Islet of Langerhans (tissue), 1 donor: Measurements from ENCODE around the gene C14orf93.
"Not testable (repeated sequence)": the region's sequence is repeated elsewhere in the genome, so short reads cannot be mapped to it uniquely, and the experiment has no call there.

ENCODE experiments used
- FAIRE-seq: peaks from one replicate; lab custom pipeline; 2011; peaks lifted over from hg19 to GRCh38; lab: Jason Lieb, UNC

The C14orf93 gene

DNA sequence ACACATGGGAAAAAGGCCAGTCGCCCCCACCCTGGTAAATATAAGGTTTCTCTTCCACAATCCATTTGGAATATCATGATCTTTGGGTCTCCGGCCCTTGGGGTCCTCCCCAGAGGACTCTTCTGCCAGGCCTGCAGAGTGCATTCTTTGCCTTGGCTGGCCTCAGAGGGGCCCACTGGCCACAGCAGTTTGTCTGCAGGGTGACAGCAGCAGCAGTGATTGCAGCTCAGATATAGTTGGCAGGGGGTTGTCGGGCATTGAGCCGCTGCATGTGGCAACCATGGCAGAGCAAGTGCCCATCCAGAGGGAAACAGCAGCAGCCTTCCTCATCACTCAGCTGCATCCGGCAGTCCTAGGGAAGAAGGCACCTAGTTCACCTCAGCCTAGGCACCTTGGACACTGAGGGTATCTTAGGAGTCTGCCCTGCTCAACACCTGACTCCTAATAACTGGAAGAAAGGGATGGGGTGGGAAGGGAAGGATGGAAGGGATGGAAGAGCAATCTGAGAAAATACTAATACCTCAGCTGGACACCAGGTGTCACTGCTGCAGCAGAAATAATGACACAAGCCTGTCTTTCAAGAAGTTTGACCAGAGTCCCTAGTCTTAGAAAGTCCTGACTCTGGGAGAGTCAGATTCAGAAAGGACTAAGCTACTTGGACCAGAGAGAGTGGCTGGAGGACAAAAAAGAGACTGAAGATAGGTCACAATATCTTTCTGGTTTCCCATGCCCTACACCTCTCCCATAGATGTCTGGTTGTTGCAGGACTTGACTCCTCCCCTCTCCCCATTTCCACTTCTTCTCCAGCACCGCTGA, 36.5 kb downstream of the C14orf93 start:
- FAIRE-seq: peak; percentile 49

DNA sequence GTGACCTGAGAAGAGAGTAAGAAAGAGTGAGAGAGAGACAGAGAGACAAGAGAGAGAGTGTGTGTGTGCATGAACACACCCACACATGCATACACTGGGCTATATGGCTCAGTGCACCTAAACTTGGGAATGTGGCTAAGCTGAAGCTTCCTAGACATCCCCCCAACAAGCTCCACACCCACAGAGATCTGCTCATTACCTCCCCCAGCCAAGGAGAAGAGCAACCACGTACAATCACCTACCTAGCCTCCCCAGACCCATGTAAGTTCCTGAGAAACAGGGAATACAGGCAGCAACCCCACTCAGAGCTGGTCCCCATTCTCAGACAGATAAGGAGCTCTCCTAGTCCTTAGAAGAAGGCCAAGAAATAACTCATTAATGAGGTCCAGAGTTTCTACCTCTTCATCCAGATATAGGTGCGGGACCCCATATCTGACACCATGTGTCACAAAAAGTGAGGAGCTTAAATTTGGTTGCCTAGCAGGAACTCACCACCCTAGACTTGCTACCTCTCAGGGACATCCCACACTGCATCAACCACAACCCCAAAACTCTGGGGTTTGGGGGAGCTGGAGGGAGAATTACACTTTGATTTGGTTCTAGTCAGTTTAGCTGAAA, 37.5 kb downstream of the C14orf93 start:
- no peak for FAIRE-seq

DNA sequence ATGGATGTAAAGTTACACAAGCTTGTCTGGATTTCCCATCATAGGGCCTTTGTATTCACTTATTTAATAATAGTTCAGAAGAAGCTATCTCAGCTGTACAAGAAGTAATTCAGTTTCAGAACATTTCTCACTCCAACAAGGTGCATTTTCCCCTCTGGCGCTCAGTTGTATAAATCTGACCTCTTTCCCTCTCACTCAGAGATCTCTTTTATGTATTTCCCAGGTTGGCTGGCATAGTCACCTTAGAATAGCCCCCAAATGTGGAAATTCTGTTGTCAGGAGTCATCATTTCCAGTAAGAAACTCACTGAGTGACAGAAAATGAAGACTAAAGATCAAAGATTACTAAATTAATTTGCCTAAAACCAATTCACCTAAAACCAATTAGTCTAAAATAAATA, 38.8 kb downstream of the C14orf93 start:
- FAIRE-seq: no peak

DNA sequence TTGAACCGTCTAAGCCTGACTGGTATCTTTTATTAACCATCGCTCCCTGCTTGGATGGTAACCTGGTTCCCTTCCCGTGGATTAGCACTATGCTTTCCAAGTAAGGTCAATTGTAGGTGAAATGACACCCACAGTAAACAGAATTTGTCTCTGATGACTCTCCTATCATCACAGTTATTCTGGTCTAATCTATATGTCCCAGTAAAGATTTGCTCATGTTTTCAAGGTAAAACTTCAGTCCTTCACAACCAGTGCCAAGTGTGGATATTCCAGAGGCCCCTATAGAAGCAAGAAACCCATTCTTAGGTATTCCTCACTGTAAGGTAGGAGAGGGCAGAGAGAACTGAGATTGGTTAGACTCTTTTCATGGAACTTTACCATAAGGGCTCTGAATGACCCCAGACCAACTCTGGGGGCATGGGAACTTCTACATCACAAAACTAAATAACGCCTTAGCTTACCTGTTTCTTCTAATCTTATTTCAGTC, 43.1 kb downstream of the C14orf93 start:
- FAIRE-seq: no peak

DNA sequence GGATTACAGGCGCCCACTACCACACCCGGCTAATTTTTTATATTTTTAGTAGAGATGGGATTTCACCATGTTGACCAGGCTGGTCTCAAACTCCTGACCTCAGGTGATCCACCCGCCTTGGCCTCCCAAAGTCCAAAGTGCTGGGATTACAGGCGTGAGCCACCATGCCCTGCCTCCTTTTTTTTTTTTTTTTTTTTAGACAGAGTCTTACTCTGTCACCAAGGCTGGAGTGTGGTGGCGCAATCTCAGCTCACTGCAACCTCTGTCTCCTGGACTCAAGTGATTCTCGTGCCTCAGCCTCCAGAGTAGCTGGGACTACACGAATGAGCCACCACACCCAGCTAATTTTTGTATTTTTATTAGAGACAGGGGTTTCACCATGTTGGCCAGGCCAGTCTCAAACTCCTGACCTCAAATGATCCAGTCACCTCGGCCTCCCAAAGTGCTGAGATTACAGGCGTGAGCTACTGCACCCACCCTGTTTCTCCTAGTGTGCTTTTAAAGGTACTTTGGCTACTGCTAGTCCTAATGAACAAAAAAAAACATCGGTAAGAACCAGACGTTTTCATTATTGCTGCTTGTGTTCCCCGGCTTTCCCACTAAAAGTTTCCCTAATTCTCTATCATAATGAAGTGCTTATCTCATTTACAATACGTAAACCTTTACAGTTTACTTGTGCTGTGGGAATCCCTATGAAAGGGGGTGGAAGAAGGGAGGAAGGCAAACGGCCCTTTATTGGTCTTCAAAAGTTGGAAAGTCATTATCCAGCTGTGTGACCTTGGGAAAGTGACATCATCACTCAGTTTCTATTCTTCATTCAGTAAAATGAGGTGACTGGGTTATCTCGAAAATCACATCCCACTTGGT, 43.8 kb downstream of the C14orf93 start:
- FAIRE-seq: not testable (repeated sequence)

DNA sequence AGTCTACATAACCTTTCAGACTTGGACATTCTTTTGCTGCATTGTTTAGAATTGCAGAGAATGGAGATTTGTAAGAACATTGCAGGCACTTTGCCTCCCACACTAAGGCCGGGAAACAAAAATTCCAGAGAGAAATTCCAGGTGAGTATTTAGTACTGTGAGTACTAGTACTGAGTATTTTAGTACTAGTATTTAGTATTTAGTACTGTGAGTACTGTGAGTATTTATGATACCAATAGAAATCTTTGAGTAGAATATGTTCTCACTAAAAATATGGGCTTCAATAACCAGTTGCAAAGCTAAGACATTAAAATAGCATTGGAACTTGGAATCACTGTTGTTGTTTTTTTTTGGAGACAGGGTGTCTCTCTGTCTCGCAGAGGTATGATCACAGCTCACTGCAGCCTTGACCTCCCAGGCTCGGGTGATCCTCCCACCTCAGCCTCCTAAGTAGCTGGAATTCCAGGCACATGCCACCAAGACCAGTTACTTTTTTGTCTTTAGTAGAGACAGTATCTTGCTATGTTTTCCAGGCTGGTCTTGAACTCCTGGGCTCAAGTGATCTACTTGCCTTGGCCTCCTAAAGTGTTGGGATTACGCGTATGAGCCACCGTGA, 47.8 kb downstream of the C14orf93 start:
- FAIRE-seq: no peak

DNA sequence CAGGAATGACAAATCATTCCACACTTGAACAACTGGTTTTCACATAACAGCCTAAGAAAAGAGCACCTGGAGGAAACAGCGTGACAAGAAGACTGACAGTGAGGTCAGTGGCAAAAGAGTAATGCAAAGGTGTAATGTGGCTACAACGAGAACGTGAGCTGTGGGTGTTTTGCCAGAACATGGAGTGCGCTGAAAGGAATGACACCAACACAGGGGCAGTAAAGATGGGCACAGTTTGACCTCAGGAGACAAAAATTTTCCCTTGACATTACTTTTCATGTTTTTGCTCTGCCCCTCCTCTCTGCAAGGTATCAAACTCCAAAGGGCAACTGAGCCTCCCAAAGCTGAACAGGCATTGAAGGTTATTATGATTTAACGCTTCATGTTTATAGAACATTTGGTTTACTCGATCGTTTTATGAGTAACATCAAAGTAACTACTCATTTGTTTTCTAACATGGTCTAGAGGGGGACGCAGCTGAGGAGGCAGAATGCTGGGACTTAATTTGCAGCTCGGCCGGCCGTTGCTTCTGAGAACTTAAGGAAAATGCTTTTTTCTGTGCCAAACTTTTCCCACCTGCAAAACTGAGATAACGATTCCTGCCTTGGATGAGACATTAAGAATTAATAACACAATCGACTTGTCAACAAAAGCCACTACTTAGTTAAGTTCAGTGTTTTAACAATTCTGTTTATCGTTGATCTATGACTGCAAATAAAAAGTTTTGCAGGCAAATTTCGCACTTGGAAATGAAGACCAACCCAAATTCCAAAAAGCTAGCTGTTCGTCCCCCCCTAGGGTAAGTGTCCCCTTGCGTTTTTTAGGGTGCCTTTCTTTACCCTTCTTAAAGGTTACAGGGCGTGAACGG, 54.0 kb downstream of the C14orf93 start:
- no peak for FAIRE-seq

DNA sequence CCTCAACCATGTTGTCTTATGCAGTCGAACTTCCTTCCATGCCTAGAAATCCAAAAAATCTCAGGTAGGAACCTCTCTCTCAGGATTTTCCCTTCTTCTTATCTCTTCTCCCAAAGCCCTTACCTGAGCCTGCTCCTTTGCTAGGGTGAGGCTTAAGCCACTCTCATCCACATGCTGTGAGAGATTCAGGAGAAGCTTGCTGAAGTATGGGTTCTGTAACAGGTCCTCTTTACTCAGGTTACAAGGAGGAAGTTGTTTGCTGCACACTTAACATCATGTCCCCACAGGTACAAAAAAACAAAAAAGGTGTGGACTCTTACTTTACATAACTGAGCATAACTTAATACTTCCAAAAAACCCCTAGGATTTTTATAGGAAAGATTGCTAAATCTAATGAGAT, 57.5 kb downstream of the C14orf93 start:
- no peak for FAIRE-seq

DNA sequence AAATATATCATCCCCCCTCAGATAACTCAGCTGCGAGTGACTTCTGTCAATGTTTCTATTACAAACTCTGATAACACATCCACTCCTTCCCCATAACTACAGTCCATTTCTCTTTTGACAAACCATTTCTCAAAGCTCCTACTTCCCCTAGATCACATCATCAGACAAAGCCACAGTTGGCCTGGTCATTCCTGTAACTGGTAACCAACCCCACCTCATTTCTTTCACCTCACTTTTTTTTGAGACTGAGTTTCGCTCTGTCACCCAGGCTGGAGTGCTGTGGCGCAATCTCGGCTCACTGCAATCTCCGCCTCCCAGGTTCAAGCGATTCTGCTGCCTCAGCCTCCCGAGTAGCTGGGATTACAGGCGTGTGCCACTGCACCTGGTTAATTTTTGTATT, 58.1 kb downstream of the C14orf93 start:
- FAIRE-seq: not testable (repeated sequence)

DNA sequence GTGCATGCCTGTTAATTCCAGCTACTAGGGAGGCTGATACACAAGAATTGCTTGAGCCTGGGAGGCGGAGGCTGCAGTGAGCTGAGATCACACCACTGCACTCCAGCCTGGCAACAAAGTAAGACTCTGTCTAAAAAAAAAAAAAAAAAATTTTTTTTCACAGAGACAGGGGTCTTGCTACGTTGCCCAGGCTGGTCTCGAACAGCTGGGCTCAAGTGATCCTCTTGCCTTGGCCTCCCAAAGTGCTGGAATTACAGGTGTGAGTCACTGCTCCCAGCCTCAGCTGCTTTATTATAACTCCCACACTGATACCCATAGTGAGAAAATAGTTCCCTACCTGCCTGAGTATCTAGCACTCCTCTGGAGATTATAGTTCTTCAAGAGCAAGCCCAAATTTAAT, 64.3 kb downstream of the C14orf93 start:
- FAIRE-seq: no peak

DNA sequence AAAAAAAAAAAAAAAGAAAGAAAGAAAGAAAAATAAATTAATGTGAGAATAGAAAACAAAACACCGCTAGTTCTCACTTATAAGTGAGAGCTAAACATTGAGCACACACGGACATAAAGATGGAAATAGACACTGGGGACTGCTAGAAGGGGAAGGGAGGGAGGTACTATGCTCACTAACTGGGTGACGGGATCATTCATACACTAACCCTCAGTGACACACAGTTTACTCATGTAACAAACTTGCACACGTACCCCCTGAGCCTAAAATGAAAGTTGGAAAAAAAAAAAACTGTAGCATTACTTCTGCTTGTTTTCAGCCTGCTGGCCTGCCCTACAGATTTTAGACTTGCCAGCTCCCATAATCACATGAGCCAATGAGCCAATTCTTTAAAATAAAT, 70.3 kb downstream of the C14orf93 start:
- no peak for FAIRE-seq
